HUES64 (cell line): ENCODE data around the gene CBX2. TPM values are rescaled to one million over a fixed set of nuclear protein-coding genes. Genes with fewer than 3 reads are reported as not detected.

ENCODE experiments used
- H3K27ac ChIP-seq: 2 replicates; pipeline ENCODE4 v1.7.0; 2013; ENCODE audit warnings: low read depth, low read length, inconsistent platforms
- H3K27me3 ChIP-seq: 2 replicates; pipeline ENCODE4 v1.6.1; 2013; ENCODE audit warnings: mild to moderate bottlenecking, low read length; ENCODE audit not compliant: insufficient read depth
- H3K36me3 ChIP-seq: 2 replicates; pipeline ENCODE4 v1.6.1; 2013; ENCODE audit warnings: mild to moderate bottlenecking, low read length; ENCODE audit not compliant: insufficient read depth
- H3K4me1 ChIP-seq: 2 replicates; pipeline ENCODE4 v1.6.1; 2013; ENCODE audit warnings: mild to moderate bottlenecking, low read length, moderate library complexity; ENCODE audit not compliant: insufficient read depth
- H3K4me3 ChIP-seq: 2 replicates; pipeline ENCODE4 v1.5.1; 2013; ENCODE audit warnings: mild to moderate bottlenecking, low read length, moderate library complexity
- H3K9ac ChIP-seq: 2 replicates; pipeline ENCODE4 v1.6.1; 2013; ENCODE audit warnings: mild to moderate bottlenecking, low read depth, low read length
- H3K9me3 ChIP-seq: 2 replicates; pipeline ENCODE4 v1.6.1; 2013; ENCODE audit warnings: low read depth, low read length; ENCODE audit not compliant: insufficient read depth
- WGBS: fragments of 150-250, 120-280 bp; methylation state at CpG from one replicate; pipeline ENCODE4 v1.1.7; 2013; ENCODE audit warnings: missing lambda C conversion rate; 5-methylcytosine and 5-hydroxymethylcytosine counted together
- polyA plus RNA-seq, 2 experiments: library from polyadenylated mRNA; stranded (reverse); fragments of 50-300 nt; gene quantifications; one replicate each; pipeline ENCODE4 v1.2.3, GENCODE V29; 2013

The CBX2 gene
- 52.5 TPM for polyA plus RNA-seq (2013, experiment 1 of 2)
- 62.4 TPM for polyA plus RNA-seq (2013, experiment 2 of 2)

GRCh38 chr17:79777894-79778503, at the start of gene CBX2:
CBX2 (plus strand) TSS chr17:79778148; CDS start chr17:79778236, 88 bp downstream.
- under 1% methylated on average over 90 of the region's 96 CpGs for WGBS
- Histone ChIP-seq H3K27me3 (peaks cover 14% of the 10 kb centered on the region; the same call in 1 of the 2 replicates), H3K9ac (peak within 1 kb of the TSS; percentile 90), H3K36me3 (peaks cover 38% of the 10 kb centered on the region), H3K27ac (peak within 1 kb of the TSS; percentile 95), H3K4me3 (peak within 1 kb of the TSS; percentile 86), H3K4me1 (peaks cover 31% of the 10 kb centered on the region), H3K9me3 (no peaks in the 10 kb centered on the region)

GRCh38 chr17:79728169-79728907, 49.6 kb upstream of the CBX2 start:
- Histone ChIP-seq H3K4me3 (0 out of 2 replicates have a peak overlapping the region, but pooled peaks have one; percentile 5), H3K27me3 (no peaks in the 10 kb centered on the region), H3K9me3 (no peaks in the 10 kb centered on the region), H3K9ac (no peak overlapping the region), H3K36me3 (no peaks in the 10 kb centered on the region), H3K27ac (no peak overlapping the region), H3K4me1 (no peaks in the 10 kb centered on the region)
- WGBS, result 60% methylated on average over 22 of the region's 22 CpGs

- no peaks in the 10 kb centered on the region for H3K4me1 ChIP-seq
- H3K4me3 ChIP-seq, result no peak overlapping the region
- H3K36me3 ChIP-seq, result no peaks in the 10 kb centered on the region
- H3K27me3 ChIP-seq, result no peaks in the 10 kb centered on the region
- H3K27ac ChIP-seq, result no peak overlapping the region
- H3K9ac ChIP-seq, result no peak overlapping the region
- WGBS, result 85% methylated on average over 26 of the region's 26 CpGs
- H3K9me3 ChIP-seq, result no peaks in the 10 kb centered on the region
Measured at GRCh38 chr17:79728908-79729471, 49.0 kb upstream of the CBX2 start.

- H3K4me3 ChIP-seq, result no peak overlapping the region
- no peak overlapping the region for H3K27ac ChIP-seq
- 95% methylated on average over 12 of the region's 12 CpGs for WGBS
- no peaks in the 10 kb centered on the region for H3K4me1 ChIP-seq
- H3K9ac ChIP-seq, result no peak overlapping the region
- H3K36me3 ChIP-seq, result no peaks in the 10 kb centered on the region
- H3K9me3 ChIP-seq, result no peaks in the 10 kb centered on the region
- no peaks in the 10 kb centered on the region for H3K27me3 ChIP-seq
Measured at GRCh38 chr17:79729761-79730160, 48.2 kb upstream of the CBX2 start.

GRCh38 chr17:79730437-79730768, 47.5 kb upstream of the CBX2 start:
- Histone ChIP-seq H3K36me3 (no peaks in the 10 kb centered on the region), H3K27me3 (no peaks in the 10 kb centered on the region), H3K27ac (no peak overlapping the region), H3K9me3 (no peaks in the 10 kb centered on the region), H3K9ac (no peak overlapping the region), H3K4me1 (no peaks in the 10 kb centered on the region), H3K4me3 (no peak overlapping the region)
- 97% methylated on average over 5 of the region's 5 CpGs for WGBS

- H3K27me3 ChIP-seq, result no peaks in the 10 kb centered on the region
- H3K27ac ChIP-seq, result no peak within 1 kb of the TSS
- no peaks in the 10 kb centered on the region for H3K36me3 ChIP-seq
- WGBS, result 90% methylated on average over 33 of the region's 33 CpGs
- H3K9ac ChIP-seq, result no peak within 1 kb of the TSS
- no peak within 1 kb of the TSS for H3K4me3 ChIP-seq
- H3K9me3 ChIP-seq, result no peaks in the 10 kb centered on the region
- no peaks in the 10 kb centered on the region for H3K4me1 ChIP-seq
Measured at GRCh38 chr17:79730769-79731483, 47.0 kb upstream of the CBX2 start, which contains the start of gene ENPP7. ENPP7 (plus strand) TSS chr17:79730943; CDS start chr17:79731140, 197 bp downstream.

- H3K27me3 ChIP-seq, result no peaks in the 10 kb centered on the region
- H3K9me3 ChIP-seq, result no peaks in the 10 kb centered on the region
- no peaks in the 10 kb centered on the region for H3K36me3 ChIP-seq
- H3K4me1 ChIP-seq, result no peaks in the 10 kb centered on the region
- no peak overlapping the region for H3K9ac ChIP-seq
- no peak overlapping the region for H3K27ac ChIP-seq
- H3K4me3 ChIP-seq, result no peak overlapping the region
- 86% methylated on average over 10 of the region's 10 CpGs for WGBS
Measured at GRCh38 chr17:79732254-79732653, 45.7 kb upstream of the CBX2 start.

- Histone ChIP-seq H3K9me3 (no peaks in the 10 kb centered on the region), H3K9ac (no peak overlapping the region), H3K4me1 (no peaks in the 10 kb centered on the region), H3K27ac (no peak overlapping the region), H3K4me3 (no peak overlapping the region), H3K36me3 (no peaks in the 10 kb centered on the region), H3K27me3 (no peaks in the 10 kb centered on the region)
- WGBS, result 89% methylated on average over 35 of the region's 35 CpGs
Measured at GRCh38 chr17:79732804-79733691, 44.9 kb upstream of the CBX2 start.

GRCh38 chr17:79733692-79734070, 44.3 kb upstream of the CBX2 start:
- no peaks in the 10 kb centered on the region for H3K36me3 ChIP-seq
- H3K4me1 ChIP-seq, result no peaks in the 10 kb centered on the region
- no peaks in the 10 kb centered on the region for H3K27me3 ChIP-seq
- 92% methylated on average over 9 of the region's 9 CpGs for WGBS
- no peak overlapping the region for H3K4me3 ChIP-seq
- no peaks in the 10 kb centered on the region for H3K9me3 ChIP-seq
- no peak overlapping the region for H3K27ac ChIP-seq
- no peak overlapping the region for H3K9ac ChIP-seq

- 96% methylated on average over 32 of the region's 32 CpGs for WGBS
- Histone ChIP-seq H3K36me3 (no peaks in the 10 kb centered on the region), H3K9me3 (no peaks in the 10 kb centered on the region), H3K4me1 (no peaks in the 10 kb centered on the region), H3K4me3 (no peak overlapping the region), H3K9ac (no peak overlapping the region), H3K27me3 (peaks cover 4% of the 10 kb centered on the region), H3K27ac (no peak overlapping the region)
Measured at GRCh38 chr17:79735096-79735495, 42.9 kb upstream of the CBX2 start.
